ENCODE results near the gene STK10. TPM values are rescaled to one million over a fixed set of nuclear protein-coding genes. Genes with fewer than 3 reads are reported as not detected.
A peak's percentile ranks its signal among the peaks of the same experiment; 100 is the strongest.

The STK10 gene
- total and polyA plus RNA-seq, 12 donors: 5.6 to 22.3 (median 9.9) TPM

DNA sequence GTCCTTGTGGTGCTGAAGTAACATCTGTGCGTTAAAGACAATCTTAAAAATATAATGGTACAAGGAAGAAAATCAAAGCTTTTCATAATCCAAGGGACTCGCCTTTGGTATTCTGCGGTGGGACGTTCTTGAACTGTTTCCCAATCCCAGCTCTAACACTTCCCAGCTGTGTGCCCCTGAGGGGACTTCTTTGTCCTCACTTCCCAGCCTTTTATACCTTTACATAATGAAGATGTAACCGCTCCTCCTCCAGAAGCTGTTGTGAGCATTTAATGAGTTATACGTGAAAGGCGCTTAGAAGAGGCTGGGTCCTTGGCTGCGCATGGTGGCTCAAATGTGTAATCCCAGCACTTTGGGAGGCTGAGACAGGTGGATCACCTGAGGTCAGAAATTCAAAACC is 16.9 kb downstream of the STK10 start:
- H3K36me3 ChIP-seq: peaks cover 0 to 37% (median 0%) of the 10 kb centered on the region in 9 donors
- intact Hi-C loops (cut with DNase I): no loop called here
- peak overlapping the region in 2 of 10 donors; percentile 39 to 84 for H3K27ac ChIP-seq
- TF ChIP-seq, protein P1, sequence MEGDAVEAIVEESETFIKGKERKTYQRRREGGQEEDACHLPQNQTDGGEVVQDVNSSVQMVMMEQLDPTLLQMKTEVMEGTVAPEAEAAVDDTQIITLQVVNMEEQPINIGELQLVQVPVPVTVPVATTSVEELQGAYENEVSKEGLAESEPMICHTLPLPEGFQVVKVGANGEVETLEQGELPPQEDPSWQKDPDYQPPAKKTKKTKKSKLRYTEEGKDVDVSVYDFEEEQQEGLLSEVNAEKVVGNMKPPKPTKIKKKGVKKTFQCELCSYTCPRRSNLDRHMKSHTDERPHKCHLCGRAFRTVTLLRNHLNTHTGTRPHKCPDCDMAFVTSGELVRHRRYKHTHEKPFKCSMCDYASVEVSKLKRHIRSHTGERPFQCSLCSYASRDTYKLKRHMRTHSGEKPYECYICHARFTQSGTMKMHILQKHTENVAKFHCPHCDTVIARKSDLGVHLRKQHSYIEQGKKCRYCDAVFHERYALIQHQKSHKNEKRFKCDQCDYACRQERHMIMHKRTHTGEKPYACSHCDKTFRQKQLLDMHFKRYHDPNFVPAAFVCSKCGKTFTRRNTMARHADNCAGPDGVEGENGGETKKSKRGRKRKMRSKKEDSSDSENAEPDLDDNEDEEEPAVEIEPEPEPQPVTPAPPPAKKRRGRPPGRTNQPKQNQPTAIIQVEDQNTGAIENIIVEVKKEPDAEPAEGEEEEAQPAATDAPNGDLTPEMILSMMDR (IDR thresholded peaks at IDR 0.05): no peak
- no peaks in the 10 kb centered on the region for H3K27me3 ChIP-seq
- ATAC-seq (no peak), DNase-seq (no peak)
- 87 to 94% methylated on average over 8 of the region's 8 CpGs for WGBS, 2 donors
- no peaks in the 10 kb centered on the region for H3K9me3 ChIP-seq
- peaks cover 18 to 89% (median 66%) of the 10 kb centered on the region in 9 donors for H3K4me1 ChIP-seq
- H3K4me3 ChIP-seq: no peak overlapping the region

DNA sequence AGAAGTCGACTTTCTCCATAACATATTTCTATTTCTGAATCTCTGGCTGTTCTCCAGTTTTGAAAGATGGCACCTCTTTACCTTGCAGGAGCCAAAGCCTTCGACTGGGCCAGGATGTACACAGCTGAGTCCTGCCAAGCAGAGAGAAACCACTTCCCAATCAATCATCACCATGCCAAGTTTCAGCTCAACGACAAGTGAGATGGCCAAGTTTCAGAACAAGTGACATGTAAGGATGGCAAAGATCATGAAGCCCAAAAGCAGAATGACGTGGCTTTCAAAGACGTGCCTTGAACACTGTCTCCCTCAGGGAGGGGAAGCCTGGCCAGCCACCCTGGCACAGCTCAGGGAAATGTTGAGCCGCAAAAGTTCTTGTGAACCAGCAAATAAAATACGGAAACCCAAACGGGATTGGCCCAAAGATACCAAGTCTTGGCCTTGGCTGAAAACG is 17.7 kb downstream of the STK10 start:
- intact Hi-C loops (cut with DNase I): no loop called here
- TF ChIP-seq, protein P1 (IDR thresholded peaks at IDR 0.05): no peak
- no peaks in the 10 kb centered on the region for H3K9me3 ChIP-seq
- H3K4me1 ChIP-seq: peaks cover 20 to 84% (median 62%) of the 10 kb centered on the region in 9 donors
- WGBS, 2 donors: 33 to 45% methylated on average over 9 of the region's 9 CpGs
- no peak overlapping the region for H3K4me3 ChIP-seq
- H3K36me3 ChIP-seq: peaks cover 0 to 40% (median 0%) of the 10 kb centered on the region in 9 donors
- peak overlapping the region in 9 of 10 donors; percentile 13 to 84 (median 52) for H3K27ac ChIP-seq
- ATAC-seq: peak; percentile 22 to 82 (median 60)
- H3K27me3 ChIP-seq: no peaks in the 10 kb centered on the region
- DNase-seq: peak; percentile 23 to 45

DNA sequence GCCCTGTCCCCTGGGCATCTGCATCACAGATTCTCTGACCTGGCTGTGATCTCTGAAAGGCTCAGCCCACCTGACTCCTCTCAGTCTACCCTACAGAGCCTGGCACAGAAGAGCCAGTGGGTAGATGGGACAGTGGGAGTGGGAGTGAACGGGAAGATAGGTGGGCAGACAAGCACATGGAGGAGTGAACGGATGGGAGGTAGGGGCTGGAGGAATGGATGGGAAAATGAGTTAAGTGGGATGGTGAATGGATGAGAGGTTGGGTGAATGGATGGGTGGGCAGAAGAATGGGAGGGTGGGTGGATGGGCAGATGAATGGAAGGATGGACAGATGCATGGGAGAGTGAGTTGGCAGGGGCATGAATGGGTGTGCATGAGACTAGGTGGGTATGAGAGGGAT is 18.8 kb downstream of the STK10 start:
- Histone ChIP-seq H3K4me3 (no peak overlapping the region), H3K27ac (peak overlapping the region in 3 of 10 donors; percentile 24 to 84 (median 57)), H3K36me3 (peaks cover 0 to 44% (median 0%) of the 10 kb centered on the region in 9 donors), H3K4me1 (peaks cover 25 to 84% (median 62%) of the 10 kb centered on the region in 9 donors), H3K27me3 (no peaks in the 10 kb centered on the region), H3K9me3 (no peaks in the 10 kb centered on the region)
- 93 to 98% methylated on average over 2 of the region's 2 CpGs for WGBS, 2 donors
- TF ChIP-seq, protein P1 (IDR thresholded peaks at IDR 0.05): no peak
- ATAC-seq (no peak), DNase-seq (no peak)
- intact Hi-C loops (cut with DNase I): no loop called here

DNA sequence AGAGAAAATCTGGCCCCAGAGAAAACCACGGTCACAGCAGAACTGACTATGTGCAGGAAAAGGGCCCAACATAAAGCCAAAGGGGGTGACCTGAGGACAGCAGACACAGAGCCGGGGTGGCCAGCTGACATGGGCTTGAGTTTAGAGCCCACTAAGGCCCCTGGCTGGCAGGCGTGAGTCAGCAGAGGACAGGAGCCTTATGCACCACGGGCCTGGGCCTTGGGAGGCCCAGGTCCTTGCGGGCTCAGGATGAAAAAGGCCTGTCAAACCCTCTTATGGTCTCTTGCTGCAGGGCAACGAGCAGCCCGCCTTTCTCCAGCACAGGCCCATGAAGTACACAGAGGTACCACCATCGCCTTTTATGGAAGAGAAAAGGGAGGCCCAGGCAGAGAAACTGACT is 19.7 kb downstream of the STK10 start:
- WGBS, 2 donors: 48 to 61% methylated on average over 8 of the region's 8 CpGs
- intact Hi-C loops (cut with DNase I): no loop called here
- Histone ChIP-seq H3K36me3 (peaks cover 0 to 46% (median 0%) of the 10 kb centered on the region in 9 donors), H3K27me3 (no peaks in the 10 kb centered on the region), H3K4me1 (peaks cover 26 to 84% (median 62%) of the 10 kb centered on the region in 9 donors), H3K9me3 (no peaks in the 10 kb centered on the region), H3K27ac (peak overlapping the region; percentile 24 to 84 (median 72)), H3K4me3 (no peak overlapping the region)
- DNase-seq: no peak
- ATAC-seq: peak in 5 of 8 donors; percentile 5 to 16 (median 6)
- TF ChIP-seq, protein P1 (IDR thresholded peaks at IDR 0.05): no peak

Data from heart right ventricle (tissue), 16 donors.